ENCODE data around the gene CCDC171.

Gene CCDC171

GRCh38 chr9:15552636-15553527 lies at the start of gene CCDC171:
CCDC171 (plus strand) TSS chr9:15553043; CDS start chr9:15564089, 11,046 bp downstream.
- peak within 1 kb of the TSS; percentile 79 for H3K4me3 ChIP-seq (ENCODE audit: control insufficient read depth, low read depth, low read length)
- TF ChIP-seq CTCF (IDR thresholded peaks at IDR 0.05; ENCODE audit: control insufficient read depth, insufficient read depth, low read depth, low read length, missing control alignments): no peak
- peak; percentile 77 for DNase-seq (ENCODE audit: low read depth)

GRCh38 chr9:15505921-15506320 lies 46.9 kb upstream of the CCDC171 start:
- no peak for DNase-seq (ENCODE audit: low read depth)
- H3K4me3 ChIP-seq (ENCODE audit: control insufficient read depth, low read depth, low read length): no peak overlapping the region
- no peak for TF ChIP-seq CTCF (IDR thresholded peaks at IDR 0.05; ENCODE audit: control insufficient read depth, insufficient read depth, low read depth, low read length, missing control alignments)

GRCh38 chr9:15509931-15510788 lies 42.7 kb upstream of the CCDC171 start:
- H3K4me3 ChIP-seq (ENCODE audit: control insufficient read depth, low read depth, low read length): peak overlapping the region; percentile 87
- no peak for DNase-seq (ENCODE audit: low read depth)
- TF ChIP-seq CTCF (IDR thresholded peaks at IDR 0.05; ENCODE audit: control insufficient read depth, insufficient read depth, low read depth, low read length, missing control alignments): no peak

- DNase-seq (ENCODE audit: low read depth): peak; percentile 43
- peak within 1 kb of the TSS; percentile 87 for H3K4me3 ChIP-seq (ENCODE audit: control insufficient read depth, low read depth, low read length)
- TF ChIP-seq CTCF (IDR thresholded peaks at IDR 0.05; ENCODE audit: control insufficient read depth, insufficient read depth, low read depth, low read length, missing control alignments): no peak
These were observed 41.9 kb upstream of the CCDC171 start, which contains the start of gene PSIP1 for GRCh38 chr9:15510789-15511575. PSIP1 (minus strand) TSS chr9:15510970; CDS start chr9:15510188, 782 bp downstream.

GRCh38 chr9:15512204-15512603 lies 40.6 kb upstream of the CCDC171 start:
- no peak for DNase-seq (ENCODE audit: low read depth)
- H3K4me3 ChIP-seq (ENCODE audit: control insufficient read depth, low read depth, low read length): no peak overlapping the region
- TF ChIP-seq CTCF (IDR thresholded peaks at IDR 0.05; ENCODE audit: control insufficient read depth, insufficient read depth, low read depth, low read length, missing control alignments): no peak

- no peak overlapping the region for H3K4me3 ChIP-seq (ENCODE audit: control insufficient read depth, low read depth, low read length)
- no peak for TF ChIP-seq CTCF (IDR thresholded peaks at IDR 0.05; ENCODE audit: control insufficient read depth, insufficient read depth, low read depth, low read length, missing control alignments)
- no peak for DNase-seq (ENCODE audit: low read depth)
These were observed 40.0 kb upstream of the CCDC171 start for GRCh38 chr9:15512889-15513288.

All from AG09309 (cell line).